GM18858 (cell line): Measurements from ENCODE around the gene CHD2.
A peak's percentile ranks its signal among the peaks of the same experiment; 100 is the strongest.

ENCODE experiments used
- ATAC-seq: cut with Tn5 transposase; IDR thresholded peaks from one replicate; pipeline ENCODE4 v1.9.1; 2021; ENCODE audit not compliant: unreplicated experiment

CHD2 gene

DNA sequence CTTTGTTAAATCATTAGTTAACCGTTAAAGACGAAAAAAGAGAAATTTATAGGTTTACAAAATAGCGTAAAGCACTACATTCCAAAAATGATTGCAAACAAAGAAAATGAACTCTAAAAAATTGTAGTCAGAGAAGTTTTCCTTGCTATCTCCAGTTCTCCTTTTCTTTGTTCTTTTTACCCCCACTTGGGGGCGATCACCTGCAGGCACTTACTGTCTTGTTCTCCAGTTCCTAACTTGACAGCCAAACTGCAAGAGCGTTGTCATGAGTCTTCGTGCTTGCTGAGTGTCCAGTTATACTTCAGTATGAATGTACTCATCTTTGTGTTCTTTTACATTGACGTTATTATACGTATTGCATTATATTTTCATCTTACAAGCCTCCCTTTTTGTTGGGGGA, 54.5 kb downstream of the CHD2 start:
- ATAC-seq, result no peak

DNA sequence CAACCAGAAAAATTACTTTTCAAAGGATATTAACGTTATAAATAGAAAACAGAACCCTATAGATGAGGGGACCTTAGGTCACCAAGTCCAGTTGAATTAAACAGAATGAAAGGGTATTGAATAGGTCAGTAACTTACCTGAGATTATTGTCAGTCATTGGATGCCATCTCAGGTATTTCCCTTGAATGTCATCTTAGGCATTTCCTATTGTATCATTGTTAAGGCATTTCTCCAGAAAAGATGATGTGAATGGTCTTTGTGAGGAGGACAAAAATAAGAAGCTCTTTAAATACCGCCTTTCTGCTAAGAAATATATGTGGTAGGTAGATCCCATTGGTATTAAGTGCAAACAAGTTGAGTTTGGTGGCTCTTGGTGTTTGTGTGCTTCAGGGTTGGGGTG, 55.6 kb downstream of the CHD2 start:
- no peak for ATAC-seq

DNA sequence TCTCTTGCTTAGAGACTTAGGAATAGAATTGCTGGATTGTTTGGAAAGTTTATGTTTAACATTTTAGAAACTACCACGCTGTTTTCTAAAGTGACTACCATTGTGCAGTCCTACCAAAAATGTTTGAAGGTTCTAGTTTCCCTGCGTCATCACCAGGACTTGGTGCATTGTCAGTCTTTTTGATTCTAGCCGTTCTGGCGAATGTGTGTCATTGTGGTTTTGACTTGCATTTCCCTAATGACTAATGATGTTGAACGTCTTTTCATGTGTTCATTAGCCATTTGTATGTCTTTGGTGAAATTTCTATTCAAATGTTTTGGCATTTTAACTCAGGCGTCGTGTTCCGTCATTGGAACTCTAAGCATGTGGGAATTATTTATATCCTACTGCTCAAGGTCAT, 58.0 kb downstream of the CHD2 start:
- no peak for ATAC-seq

DNA sequence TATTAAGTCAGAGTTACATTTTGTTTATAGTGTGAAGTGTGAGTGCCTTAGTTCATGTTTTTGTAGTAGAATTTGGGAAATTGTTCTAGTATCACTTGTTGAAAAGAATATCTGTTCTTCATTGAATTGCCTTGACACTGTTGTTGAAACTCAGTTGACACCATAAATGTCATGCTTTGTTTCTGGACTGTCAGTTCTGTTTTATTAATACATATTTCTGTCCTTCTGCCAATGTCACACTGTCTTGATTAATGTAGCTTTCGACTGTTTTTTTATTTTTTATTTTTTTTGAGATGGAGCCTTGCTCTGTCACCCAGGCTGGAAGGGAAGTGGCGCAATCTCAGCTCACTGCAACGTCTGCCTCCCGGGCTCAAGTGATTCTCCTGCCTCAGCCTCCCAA, 59.1 kb downstream of the CHD2 start:
- no peak for ATAC-seq

DNA sequence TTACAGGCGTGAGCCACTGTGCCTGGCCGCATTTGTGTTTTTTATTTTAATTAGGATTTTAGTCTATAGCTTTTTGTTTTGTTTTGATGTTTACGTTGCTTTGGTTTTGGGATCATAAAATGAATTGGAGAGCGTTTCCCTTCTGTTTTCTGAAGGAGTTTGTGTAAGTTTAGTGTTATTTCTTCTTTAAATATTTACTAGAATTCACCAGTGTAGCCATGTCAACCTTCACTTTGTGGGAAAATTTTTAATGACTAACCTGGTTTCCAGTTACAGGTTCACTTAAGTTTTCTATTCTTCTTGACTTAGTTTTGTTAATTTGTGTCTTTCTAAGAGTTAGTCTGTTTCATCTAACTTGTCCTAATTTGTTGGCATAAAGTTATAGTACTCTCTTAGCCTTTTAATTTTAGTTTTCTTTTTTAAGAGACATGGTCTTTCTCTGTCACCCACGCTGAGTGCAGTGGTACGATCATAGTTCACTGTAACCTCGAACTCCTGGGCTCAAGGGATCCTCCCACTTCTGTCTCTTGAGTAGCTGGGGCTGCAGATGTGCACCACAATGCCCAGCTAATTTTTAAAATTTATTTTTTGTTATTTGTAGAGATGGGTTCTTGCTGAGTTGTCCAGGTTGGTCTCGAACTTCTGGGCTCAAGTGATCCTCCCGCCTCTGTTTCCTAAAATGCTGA, 61.0 kb downstream of the CHD2 start:
- ATAC-seq, result no peak

DNA sequence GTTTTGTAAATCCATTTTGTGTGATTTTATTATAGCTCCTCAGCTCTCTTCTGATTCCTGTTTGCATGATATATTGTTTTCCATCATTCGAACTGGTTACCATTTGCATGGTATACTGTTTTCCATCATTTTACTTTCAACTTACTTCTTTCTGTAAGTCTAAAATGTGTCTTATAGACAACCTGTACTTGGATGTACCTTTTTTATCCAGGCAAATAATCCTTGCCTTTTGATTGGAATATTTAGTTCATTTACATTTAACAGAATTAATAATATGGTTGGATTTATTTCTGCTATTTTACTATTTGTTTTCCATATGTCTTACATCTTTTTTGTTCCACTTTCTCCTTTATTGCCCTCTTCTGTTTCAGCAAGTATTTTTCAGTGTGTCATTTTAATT, 62.8 kb downstream of the CHD2 start:
- ATAC-seq, result no peak

DNA sequence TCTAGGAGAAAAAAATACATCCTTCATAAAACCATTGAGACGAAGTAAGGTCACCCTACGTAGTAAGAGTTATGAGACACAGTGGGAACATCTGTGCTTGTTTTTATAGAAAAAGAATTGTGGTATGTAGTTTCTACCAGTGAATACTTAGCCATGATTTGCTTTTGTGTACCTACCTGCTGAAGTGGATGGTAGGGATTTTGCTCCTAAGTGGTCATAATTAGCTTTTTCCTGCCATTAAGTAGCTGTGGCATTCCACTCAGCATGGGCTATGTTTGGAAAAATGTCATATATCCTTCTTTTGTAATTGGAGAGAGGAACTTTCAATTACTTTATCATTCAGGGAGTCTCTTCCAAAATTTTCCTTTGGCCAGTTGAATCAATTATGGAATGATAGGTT, 63.7 kb downstream of the CHD2 start:
- no peak for ATAC-seq

DNA sequence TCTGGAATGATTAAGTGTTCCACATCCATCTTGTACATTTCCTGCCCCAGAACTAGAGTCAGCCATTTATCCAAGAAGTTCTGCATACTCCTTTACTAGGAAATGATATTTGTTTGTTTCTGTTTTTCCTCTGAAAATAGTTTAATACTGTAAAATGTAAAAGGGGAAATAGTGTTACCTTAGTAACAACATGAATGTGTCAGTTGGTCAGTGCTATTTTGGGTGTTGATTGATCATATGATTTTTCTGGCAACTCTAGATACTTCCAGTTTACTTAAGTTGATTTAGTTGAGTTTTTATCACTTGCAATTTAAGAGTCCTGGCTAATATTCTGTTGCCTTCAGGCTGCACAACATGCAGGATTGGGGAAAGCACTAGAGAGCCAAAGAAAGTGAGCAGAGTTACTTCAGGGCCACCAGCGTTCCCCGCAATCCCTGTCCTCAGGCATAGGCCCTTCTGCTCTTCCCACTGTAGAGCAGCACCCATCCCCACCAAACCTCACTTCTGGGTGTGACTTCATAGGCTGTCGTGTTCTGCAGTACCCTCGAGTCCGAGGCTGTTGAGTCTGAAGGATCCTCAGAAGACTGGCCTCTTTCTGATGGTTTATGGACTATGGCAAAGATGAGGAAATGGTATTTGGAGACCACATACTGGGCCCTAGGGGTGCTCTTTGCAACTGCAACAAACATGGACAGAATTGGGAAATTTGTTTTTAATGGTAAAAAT, 69.0 kb downstream of the CHD2 start:
- no peak for ATAC-seq

DNA sequence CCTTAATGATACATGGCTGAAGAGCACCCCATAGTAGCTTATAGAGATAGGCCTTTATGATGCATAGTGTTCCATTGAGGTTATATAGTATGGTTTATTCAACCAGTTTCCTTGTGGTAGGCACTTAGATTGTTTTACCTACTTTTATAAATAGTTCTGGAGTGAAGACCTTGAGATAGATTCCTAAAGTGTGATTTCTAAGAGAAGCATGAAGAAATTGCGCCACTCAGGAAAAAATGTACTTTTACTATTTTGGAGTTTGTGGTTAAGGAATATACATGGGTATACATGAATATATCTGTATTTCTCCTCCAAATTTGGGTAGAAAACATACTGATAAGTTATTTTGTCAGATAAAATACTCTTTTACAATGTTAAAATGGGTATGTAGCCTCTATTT, 70.5 kb downstream of the CHD2 start:
- no peak for ATAC-seq

DNA sequence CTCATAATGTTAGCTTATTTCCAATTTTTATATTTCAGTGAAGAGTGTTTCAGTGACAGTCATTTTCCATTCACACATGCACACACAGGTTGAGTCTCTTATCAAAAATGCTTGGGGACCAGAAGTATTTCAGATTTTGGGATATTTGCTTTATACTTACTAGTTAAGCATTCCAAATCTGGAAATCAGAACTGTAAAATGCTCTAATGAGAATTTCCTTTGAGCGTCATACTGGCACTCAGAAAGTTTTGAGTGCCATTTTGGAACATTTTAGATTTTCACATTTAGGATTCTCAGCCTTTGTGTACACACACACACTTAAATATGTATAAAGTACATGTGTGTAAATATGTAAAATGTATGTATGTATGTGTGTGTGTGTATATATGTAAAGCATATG, 71.0 kb downstream of the CHD2 start:
- ATAC-seq, result no peak

DNA sequence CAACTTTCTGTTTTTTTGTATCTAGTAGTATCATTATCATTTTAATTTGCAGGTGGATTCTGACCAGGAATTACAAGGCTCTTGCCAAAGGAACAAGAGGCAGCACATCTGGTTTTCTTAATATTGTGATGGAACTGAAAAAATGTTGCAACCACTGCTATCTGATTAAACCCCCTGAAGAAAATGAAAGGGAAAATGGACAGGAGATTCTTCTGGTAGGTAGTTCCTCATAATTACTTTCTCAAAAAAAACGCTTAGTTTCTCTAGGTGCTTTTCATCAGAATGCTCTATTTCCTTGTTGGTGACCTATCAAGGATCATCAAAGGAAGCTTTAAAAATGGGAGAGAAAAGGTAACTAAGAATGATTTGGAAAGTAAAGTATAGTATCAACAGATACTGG, 71.6 kb downstream of the CHD2 start:
- no peak for ATAC-seq

DNA sequence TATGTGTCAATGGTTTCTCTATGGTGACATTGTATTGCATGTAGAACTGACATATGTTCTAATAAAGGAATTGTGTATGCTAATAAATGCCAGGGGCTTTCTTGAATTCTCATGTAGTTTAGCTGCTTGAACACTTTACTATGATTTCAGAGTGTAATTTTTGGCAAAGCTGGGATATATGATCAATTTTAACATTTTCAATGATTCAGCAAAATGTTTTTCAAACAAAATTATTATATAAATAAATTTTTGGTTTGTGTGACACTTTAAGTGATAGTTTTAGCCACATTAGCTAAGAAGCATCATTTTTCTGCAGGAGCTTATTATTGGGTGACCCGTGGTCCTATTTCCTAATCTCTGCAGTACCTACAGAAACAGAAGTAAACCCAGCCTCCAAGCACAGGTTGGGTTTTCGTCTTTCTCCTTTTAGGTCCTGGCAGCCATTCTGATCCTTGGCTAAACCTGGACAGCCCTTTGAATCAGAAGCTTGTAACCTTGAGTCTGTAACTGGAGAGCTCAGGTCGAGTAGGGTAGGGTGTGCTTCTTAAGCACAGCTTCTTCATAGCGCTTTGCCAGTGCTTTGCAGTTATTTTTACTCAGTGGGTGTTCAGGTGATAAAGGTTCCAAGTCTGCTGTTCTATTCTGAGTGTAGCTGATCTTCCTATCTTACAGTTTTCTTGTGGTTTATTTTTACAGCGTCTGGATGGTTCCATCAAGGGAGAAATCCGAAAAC, 74.2 kb downstream of the CHD2 start:
- ATAC-seq, result no peak

DNA sequence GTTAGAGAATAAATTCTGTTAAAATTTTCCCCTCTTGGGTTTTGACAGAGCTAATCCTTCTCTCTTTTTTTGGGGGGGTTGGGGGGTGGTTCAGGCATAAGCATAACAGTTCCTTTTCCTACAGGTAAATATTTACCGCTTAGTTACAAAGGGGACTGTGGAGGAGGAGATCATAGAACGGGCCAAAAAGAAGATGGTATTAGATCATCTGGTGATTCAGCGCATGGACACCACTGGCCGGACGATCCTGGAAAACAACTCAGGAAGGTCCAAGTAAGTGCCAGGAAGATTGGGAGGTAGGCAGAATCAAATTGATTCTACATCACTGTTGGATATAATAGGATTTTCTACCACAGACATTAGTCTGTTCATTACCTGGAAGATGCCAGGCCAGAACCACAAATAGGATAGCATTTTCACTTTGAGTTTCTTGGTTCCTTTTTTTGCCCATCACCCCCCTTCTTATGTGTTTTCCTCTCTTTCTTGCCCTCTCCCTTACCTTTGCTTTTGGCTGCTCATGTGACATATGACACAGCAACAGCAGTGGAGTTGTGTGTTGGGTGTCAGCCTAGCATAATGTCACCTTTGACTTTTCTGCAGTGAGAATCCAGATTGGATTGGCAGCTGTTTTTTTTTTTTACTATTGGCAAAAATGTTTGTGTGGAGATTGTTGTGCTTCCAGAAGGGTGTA, 79.0 kb downstream of the CHD2 start:
- ATAC-seq, result no peak

DNA sequence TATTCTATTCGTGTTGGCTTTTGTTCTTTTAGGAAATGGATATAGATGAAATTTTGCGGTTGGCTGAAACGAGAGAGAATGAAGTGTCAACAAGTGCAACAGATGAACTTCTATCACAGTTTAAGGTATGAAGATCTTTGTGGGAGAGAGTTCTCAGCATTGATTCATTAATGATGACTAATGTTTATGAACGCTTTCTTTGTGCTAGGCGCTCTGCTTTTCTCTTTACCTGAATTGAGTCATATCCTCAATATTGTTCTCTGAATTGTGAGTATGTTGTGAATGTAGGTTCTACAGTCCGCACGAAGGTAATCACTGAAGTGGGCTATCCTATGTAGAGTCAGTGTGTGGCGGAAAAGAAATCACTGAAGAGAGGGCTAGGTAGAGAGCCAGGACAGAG, 81.2 kb downstream of the CHD2 start:
- no peak for ATAC-seq

DNA sequence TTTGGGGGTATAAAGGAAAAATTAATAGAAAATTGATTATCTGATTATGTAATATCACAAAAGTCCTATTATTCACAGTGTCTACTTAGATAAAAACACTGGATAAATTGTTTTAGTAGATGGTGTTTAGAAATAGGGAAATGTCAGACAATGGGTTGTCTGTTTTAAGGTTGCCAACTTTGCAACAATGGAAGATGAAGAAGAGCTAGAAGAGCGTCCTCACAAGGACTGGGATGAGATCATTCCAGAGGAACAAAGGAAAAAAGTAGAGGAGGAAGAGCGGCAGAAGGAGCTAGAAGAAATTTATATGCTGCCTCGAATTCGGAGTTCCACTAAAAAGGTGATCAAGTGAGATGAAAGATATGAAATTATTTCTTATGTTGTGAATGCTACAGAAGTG, 84.0 kb downstream of the CHD2 start:
- ATAC-seq, result no peak

DNA sequence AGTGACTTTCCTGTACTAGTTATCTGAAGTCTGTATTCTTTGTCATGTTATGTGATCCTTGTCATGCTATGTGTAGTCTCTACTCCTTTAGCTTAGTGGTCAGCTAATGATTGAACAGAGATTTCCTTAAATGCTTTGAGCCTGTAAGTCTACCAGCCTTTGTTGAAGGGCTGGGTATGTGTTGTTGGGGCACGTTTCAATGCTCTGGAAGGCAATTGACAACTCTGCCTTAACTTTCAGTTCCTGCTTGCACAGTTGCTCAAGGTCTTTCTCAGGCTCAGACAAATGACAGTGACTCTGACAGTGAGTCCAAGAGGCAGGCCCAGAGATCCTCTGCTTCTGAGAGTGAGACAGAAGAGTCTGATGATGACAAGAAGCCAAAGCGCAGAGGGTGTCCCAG, 89.3 kb downstream of the CHD2 start:
- peak; percentile 78 for ATAC-seq

DNA sequence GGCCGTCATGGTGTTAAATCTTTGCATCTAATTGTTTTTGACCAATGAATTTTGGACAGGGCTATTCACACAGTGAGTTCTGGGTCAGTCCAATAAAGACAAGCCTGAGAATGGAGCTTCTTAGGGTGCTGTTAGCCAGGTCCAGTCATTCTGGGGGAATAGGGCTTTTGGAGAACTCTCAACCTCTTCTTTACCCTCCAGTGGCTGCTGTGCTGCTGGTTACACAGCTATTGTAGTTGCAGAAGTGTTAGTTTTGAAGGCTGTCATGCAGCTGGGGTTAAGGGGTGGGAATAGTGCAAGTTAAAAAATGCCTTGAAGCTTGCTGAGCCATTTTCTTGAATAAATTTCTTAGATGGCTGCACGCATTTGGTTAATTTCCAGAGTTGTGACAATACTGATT, 89.9 kb downstream of the CHD2 start:
- ATAC-seq, result no peak

DNA sequence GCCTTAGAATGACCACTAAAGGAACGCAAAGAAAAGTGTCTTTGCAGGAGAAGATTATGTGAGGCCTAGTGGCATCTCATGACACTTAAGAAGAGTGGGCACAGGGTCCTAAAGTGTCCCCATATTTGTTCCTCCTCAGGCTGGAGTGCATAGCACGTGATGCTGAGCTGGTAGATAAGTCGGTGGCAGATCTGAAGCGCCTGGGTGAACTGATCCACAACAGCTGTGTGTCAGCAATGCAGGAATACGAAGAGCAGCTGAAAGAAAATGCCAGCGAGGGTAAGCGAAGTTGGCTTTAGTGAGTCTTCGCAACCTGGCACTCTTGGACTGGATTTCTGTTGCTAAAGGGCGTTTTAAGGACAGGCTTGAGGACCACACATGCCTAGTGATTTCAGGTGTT, 92.6 kb downstream of the CHD2 start:
- no peak for ATAC-seq

DNA sequence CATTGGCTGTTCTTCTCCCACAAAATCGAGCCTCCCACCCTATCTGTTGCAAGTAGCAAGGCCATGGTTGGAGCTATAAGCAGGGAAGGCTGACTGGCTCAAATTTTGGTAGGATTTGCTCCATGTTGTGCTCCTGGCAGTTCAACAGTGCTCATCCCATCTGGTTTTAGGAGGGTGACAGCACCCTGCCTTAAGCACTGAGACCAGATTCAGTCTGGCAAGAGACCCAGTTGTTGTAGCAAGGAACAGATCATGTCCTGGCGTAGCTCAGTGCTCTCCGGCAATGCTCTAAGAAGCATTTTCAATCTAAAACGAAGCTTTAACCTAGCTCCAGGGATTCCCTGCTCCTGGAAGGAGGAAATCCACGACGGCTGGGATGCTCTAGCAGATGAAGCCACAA, 97.7 kb downstream of the CHD2 start:
- no peak for ATAC-seq

DNA sequence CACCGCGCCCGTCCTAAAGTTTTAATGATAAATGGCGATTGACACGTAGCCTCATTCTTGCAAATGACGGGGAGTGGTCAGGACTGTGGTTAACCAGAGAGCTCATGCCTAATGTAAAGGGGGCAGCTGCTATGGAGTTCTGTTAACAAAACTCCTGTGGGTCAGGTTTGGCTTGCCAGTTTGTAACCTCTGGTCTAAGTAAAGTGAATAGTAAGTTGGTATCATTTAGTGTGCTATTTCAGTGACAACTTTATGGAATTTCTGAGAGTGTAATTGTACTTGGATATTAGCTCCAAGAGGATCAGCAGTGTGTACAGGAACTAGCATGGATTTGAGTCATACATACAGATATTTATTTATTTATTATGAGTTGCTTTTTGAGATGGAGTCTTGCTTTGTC, 101.0 kb downstream of the CHD2 start:
- ATAC-seq, result no peak

DNA sequence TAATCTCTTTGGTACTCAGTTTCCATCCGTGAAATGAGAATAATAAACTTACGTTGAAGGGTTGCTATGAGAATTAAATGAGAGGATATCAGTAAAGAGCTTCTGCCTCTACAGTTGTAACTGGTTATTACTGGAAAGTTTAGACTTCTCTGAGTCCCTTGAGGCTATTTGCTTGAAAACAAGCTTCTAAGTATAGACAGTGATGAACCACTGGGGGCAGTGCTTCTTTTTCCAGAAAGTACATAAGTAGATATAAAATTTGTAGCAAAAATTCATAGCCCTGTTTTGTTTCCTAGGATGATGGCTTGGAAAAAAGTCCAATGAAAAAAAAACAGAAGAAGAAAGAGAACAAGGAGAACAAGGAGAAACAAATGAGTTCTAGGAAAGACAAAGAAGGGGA, 101.8 kb downstream of the CHD2 start:
- no peak for ATAC-seq

DNA sequence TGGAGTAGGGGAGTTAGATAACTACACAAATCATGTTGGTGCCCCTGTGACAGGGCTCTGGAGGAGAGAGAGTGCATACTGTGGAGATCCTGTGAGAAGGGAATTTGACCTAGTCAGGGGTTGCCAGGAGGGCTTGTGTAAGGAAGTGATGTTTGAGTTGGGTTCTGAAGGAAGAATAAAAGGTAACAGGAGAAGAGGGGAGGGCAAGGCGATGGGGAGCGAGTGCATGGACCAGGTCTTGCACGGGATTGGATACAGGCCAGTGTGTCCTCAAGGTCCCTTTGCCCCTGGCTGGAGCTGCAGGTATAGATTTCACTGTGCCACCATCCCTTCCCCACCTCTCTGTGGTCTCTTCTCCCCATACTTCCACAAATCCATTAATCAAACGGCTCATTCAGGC, 105.0 kb downstream of the CHD2 start:
- ATAC-seq, result no peak
